NT2/D1 (cell line): ENCODE results near the gene TOX2.

Source experiments
- SUZ12 ChIP-seq: IDR thresholded peaks from 2 replicates; pipeline ENCODE4 v1.6.1; 2011; ENCODE audit not compliant: insufficient read length, insufficient read depth; ENCODE audit errors: extremely low read depth
- YY1 ChIP-seq: IDR thresholded peaks from 2 replicates; pipeline ENCODE4 v1.6.1; 2011; ENCODE audit not compliant: insufficient read length, insufficient read depth
- ZNF274 ChIP-seq: IDR thresholded peaks from 2 replicates; pipeline ENCODE4 v1.6.1; 2011; ENCODE audit warnings: mild to moderate bottlenecking, low read depth, low read length

DNA sequence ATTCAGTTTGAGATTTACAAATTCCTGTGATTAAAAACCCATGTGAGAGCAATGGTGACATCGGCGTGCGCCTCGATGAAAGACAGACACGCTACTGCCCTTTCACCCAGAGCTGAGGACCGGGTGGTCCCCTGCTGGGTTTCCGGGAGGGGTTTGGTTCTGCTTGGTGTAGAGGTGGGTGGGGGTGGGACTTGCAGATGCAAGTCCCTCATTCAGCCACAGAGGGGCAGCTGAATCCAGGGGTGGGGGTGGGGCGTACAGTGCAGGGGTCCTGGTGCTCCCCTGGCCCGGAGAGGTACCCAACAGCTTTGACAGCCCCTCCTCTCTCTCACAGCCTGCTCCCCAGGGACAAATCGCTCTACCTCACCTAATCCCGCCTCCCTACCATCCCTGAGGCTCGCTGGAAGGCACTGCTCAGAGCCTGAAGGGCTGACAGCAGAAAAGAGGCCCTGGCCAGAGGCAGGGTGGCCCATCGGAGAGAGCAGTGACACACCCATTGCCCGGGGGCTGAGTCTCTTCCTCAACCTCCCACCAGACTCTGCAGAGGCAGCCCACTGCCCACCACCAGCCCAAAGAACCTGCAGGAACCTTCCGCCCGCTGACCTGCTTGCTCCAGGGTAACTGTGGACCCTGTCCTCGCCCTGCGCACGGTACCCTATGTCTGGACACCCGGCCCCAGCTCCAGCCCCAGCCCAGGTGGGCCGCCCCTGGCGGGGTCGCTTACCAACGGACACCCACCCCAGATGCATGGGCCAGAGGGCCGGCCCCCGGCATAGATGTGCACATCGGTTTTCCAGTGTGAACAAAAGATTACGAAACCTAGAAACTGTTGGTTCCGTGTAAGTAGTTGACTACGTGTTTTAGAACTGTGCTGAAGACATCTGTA lies 153.9 kb downstream of the TOX2 start:
- TF ChIP-seq SUZ12 (no peak), YY1 (no peak), ZNF274 (no peak)
